ENCODE results near the gene YES1.

GRCh38 chr18:789397-789796 lies 22.6 kb downstream of the YES1 start:
- TF ChIP-seq EP300 (IDR thresholded peaks at IDR 0.05) (no peak), POLR2A (IDR thresholded peaks at IDR 0.05) (no peak)
